Fibroblast of the aortic adventitia (primary cell): Measurements from ENCODE around the gene C20orf204. TPM values are rescaled to one million over a fixed set of nuclear protein-coding genes. Genes with fewer than 3 reads are reported as not detected.
A peak's percentile ranks its signal among the peaks of the same experiment; 100 is the strongest.

Source experiments
- DNase-seq: peaks from one replicate; pipeline ENCODE4 v3.0.0-alpha.2; 2010; ENCODE audit warnings: low read depth
- H3K4me3 ChIP-seq: 2 replicates; pipeline ENCODE4 v1.5.1; 2011; ENCODE audit warnings: low read depth, mild to moderate bottlenecking, control low read depth, low read length, moderate library complexity
- CTCF ChIP-seq: IDR thresholded peaks from 2 replicates; pipeline ENCODE4 v1.5.1; 2011; ENCODE audit warnings: mild to moderate bottlenecking, low read length, control low read depth, inconsistent platforms; ENCODE audit not compliant: insufficient read depth
- total RNA-seq: library from RNA; depleted of rRNA; stranded (reverse); fragments of >200 nt; gene quantifications from 2 replicates; pipeline ENCODE4 v1.2.3, GENCODE V29; 2012; ENCODE audit warnings: low replicate concordance

Gene C20orf204
- total RNA-seq, 1 donor = 1.6 TPM

- H3K4me3 ChIP-seq = peak overlapping the region; percentile 88
- TF ChIP-seq CTCF = no peak
These were observed 28.2 kb downstream of the C20orf204 start for GRCh38 chr20:64064145-64064698.

GRCh38 chr20:64065062-64065973 is 29.3 kb downstream of the C20orf204 start:
- no peak overlapping the region for H3K4me3 ChIP-seq
- no peak for DNase-seq
- TF ChIP-seq CTCF = no peak

More at GRCh38 chr20:64064145-64064698, 28.2 kb downstream of the C20orf204 start:
- peak; percentile 56 for DNase-seq

GRCh38 chr20:64065974-64066343 is 30.0 kb downstream of the C20orf204 start:
- DNase-seq = peak; percentile 59
- TF ChIP-seq CTCF = no peak
- no peak overlapping the region for H3K4me3 ChIP-seq

- DNase-seq = no peak
- no peak overlapping the region for H3K4me3 ChIP-seq
- TF ChIP-seq CTCF = no peak
These were observed 31.1 kb downstream of the C20orf204 start for GRCh38 chr20:64067005-64067632.

- TF ChIP-seq CTCF = no peak
- H3K4me3 ChIP-seq = no peak overlapping the region
- no peak for DNase-seq
These were observed 31.8 kb downstream of the C20orf204 start for GRCh38 chr20:64067733-64068307.

- H3K4me3 ChIP-seq = no peak overlapping the region
- DNase-seq = no peak
- no peak for TF ChIP-seq CTCF
These were observed 32.6 kb downstream of the C20orf204 start for GRCh38 chr20:64068386-64069208.
